Activated CD4-positive, alpha-beta T cell treated with anti-CD3 and anti-CD28 coated beads, Interleukin-2, amount 10 ng/mL, durations not matched to agents 24 days and 14 days (primary cell): ENCODE results near the gene GPX4. TPM values are rescaled to one million over a fixed set of nuclear protein-coding genes. Genes with fewer than 3 reads are reported as not detected.

ENCODE experiments used
- DNase-seq: peaks from one replicate; pipeline ENCODE4 v3.0.0; 2022
- H3K27ac Mint-ChIP-seq: one replicate; pipeline ENCODE4 v1.8.0; 2022; ENCODE audit warnings: mild to moderate bottlenecking, mixed read lengths
- H3K27me3 Mint-ChIP-seq: one replicate; pipeline ENCODE4 v1.8.0; 2022; ENCODE audit warnings: mixed read lengths
- H3K36me3 Mint-ChIP-seq: one replicate; pipeline ENCODE4 v1.8.0; 2022; ENCODE audit warnings: low read depth, mild to moderate bottlenecking, mixed read lengths
- H3K4me1 Mint-ChIP-seq: one replicate; pipeline ENCODE4 v1.8.0; 2021; ENCODE audit warnings: mixed read lengths
- H3K4me3 Mint-ChIP-seq: one replicate; pipeline ENCODE4 v1.8.0; 2022; ENCODE audit warnings: mild to moderate bottlenecking, moderate library complexity, mixed read lengths
- H3K9me3 Mint-ChIP-seq: one replicate; pipeline ENCODE4 v1.8.0; 2021; ENCODE audit warnings: mixed read lengths
- intact Hi-C: fragments of 100-400 bp; cut with micrococcal nuclease; formaldehyde crosslinking; loops from one replicate; pipeline ENCODE4 v1.15.1; 2023
- total RNA-seq: library from RNA; stranded (reverse); gene quantifications from 2 replicates; pipeline ENCODE4 v1.2.3, GENCODE V29; 2022

GPX4 gene
- total RNA-seq, 1 donor from 2014 or later, result 239 TPM

DNA sequence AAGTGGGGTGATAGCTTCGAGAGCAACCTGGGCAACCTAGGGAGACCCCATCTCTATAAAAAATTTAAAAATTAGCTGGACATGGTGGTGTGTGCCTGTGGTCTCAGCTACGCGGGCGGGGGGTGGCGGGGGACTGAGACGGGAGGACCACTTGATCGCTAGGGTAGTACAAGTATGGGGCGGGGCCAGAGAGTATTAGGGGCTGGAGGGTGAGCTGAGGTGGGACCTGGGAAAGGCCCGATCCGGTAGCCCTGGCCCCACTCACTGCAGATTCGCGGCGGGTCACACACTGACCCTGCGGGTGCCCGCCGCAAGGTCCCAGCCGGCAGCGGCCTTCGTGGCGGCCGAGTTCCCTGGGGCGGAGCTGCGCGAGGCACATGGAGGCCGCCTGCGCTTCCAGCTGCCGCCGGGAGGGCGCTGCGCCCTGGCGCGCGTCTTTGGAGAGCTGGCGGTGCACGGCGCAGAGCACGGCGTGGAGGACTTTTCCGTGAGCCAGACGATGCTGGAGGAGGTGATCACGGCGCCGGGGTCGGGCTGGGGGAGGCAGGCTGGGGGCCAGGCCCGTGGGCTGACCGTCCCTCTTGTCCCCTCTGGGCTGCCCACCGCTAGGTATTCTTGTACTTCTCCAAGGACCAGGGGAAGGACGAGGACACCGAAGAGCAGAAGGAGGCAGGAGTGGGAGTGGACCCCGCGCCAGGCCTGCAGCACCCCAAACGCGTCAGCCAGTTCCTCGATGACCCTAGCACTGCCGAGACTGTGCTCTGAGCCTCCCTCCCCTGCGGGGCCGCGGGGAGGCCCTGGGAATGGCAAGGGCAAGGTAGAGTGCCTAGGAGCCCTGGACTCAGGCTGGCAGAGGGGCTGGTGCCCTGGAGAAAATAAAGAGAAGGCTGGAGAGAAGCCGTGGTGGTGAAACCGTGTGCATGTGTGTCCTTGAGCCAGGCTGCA lies 38.9 kb upstream of the GPX4 start:
- H3K4me1 Mint-ChIP-seq, result peaks cover 29% of the 10 kb centered on the region
- H3K9me3 Mint-ChIP-seq, result no peaks in the 10 kb centered on the region
- H3K27ac Mint-ChIP-seq, result peak overlapping the region; percentile 44
- H3K27me3 Mint-ChIP-seq, result no peaks in the 10 kb centered on the region
- intact Hi-C loops, result loop anchor here (2.0 to 5.0 kb wide), 3 partner anchors 16 to 177 kb away; partner anchors contain the start of genes ATP5F1D and GPX4
- peaks cover 12% of the 10 kb centered on the region for H3K36me3 Mint-ChIP-seq
- DNase-seq, result peak; percentile 94
- peak overlapping the region; percentile 48 for H3K4me3 Mint-ChIP-seq

DNA sequence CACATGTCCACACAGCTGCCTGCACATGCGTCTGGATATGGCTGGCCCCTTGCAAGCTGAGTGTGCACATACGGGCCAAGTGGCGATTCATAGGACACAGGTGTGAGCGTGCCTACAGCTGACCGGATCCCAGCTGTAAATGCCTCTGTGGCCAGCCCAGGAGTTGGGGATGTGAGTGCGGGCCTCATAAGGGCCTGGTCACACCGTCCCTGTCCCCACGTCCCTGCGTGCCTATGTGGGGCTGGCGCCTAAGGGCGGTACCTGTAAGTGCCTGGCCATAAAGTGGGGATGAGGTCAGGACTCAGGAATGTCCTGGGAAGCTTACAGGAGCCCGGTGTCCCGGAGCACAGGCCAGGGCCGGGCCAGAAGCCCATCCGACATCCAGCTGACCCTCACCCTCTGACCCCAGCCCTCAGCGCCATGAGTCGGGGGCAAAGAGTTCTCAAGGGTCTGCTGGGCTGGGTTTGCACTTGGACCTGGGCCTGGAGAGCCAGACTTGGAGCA lies 38.1 kb upstream of the GPX4 start:
- peak overlapping the region; percentile 48 for H3K4me3 Mint-ChIP-seq
- no peaks in the 10 kb centered on the region for H3K27me3 Mint-ChIP-seq
- intact Hi-C loops, result loop anchor here (2.0 to 5.0 kb wide), 5 partner anchors 15 to 177 kb away; partner anchors contain the start of genes ABCA7, ATP5F1D, CNN2 and GPX4
- H3K36me3 Mint-ChIP-seq, result peaks cover 13% of the 10 kb centered on the region
- no peak for DNase-seq
- H3K4me1 Mint-ChIP-seq, result peaks cover 29% of the 10 kb centered on the region
- H3K27ac Mint-ChIP-seq, result peak overlapping the region; percentile 65
- H3K9me3 Mint-ChIP-seq, result no peaks in the 10 kb centered on the region

DNA sequence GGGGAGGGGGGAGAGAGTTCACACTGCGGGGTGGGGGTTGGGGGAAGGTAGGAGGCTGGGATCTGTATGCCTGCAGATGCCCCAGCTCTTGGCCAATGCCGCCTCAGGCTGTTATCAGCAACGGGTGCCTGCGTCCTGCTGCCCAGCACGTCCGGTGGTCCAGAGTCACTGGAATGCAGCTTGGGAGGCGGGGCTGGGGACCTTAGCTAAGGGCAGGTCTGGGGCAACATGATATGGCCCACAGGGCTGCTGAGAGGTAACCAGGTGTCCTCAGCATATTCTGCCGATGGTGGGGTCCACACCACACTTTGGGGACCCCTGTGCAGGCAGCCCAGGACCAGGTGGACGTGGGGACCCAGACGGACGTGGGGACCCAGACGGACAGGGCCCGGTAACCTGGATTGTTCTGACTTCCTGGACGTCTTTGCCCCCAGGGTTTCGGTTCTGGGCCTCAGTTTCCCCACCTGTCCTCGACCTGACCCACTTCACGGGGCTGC lies 37.5 kb upstream of the GPX4 start:
- H3K36me3 Mint-ChIP-seq, result peaks cover 13% of the 10 kb centered on the region
- H3K4me1 Mint-ChIP-seq, result peaks cover 29% of the 10 kb centered on the region
- H3K27me3 Mint-ChIP-seq, result no peaks in the 10 kb centered on the region
- H3K27ac Mint-ChIP-seq, result peak overlapping the region; percentile 86
- peak overlapping the region; percentile 98 for H3K4me3 Mint-ChIP-seq
- intact Hi-C loops, result loop anchor here (2.0 to 5.0 kb wide), 4 partner anchors 25 to 176 kb away; partner anchors contain the start of genes ABCA7, ATP5F1D, CNN2 and GPX4
- no peak for DNase-seq
- no peaks in the 10 kb centered on the region for H3K9me3 Mint-ChIP-seq

DNA sequence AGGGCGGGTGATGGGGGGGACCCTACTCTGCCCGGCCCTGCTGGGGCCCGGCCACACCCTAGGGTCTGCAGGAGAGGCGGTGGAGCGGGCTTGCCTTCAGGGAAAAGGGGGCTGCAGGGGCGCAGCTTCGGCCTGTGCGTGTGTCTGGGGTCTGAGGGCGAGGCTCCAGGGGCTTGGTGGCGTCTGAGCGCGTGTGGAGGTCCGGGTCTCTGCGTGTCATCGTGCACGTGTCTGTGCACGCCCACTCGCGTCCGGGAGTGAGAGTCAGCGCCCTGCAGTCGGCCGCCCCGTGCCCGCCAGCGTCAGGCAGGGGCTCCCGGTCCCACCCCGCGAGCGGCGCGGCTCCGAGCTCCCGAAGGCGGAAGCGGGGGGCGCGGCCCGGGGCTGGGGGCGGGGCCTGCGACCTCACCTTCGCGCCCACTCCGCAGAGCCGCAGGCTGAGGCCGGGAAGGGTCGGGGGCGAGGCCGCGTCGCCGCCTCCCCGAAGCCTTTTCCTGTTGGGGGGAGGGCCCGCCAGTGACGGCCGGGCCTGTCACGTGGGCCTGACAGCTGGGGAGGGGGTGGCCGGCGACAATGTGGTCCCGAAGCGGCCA lies 37.0 kb upstream of the GPX4 start, which contains the start of gene ARHGAP45:
ARHGAP45 (plus strand) TSS at position 420 of the 593 bp plus-strand sequence. CDS start 239 bp downstream, outside the sequence.
- H3K27ac Mint-ChIP-seq, result peak within 1 kb of the TSS; percentile 86
- intact Hi-C loops, result loop anchor here (1.0 to 5.0 kb wide), 5 partner anchors 10 to 175 kb away; partner anchors contain the start of genes ABCA7, ATP5F1D, CNN2 and GPX4
- peaks cover 32% of the 10 kb centered on the region for H3K4me1 Mint-ChIP-seq
- H3K9me3 Mint-ChIP-seq, result no peaks in the 10 kb centered on the region
- peaks cover 16% of the 10 kb centered on the region for H3K36me3 Mint-ChIP-seq
- no peaks in the 10 kb centered on the region for H3K27me3 Mint-ChIP-seq
- H3K4me3 Mint-ChIP-seq, result peak within 1 kb of the TSS; percentile 98
- DNase-seq, result peak; percentile 97

DNA sequence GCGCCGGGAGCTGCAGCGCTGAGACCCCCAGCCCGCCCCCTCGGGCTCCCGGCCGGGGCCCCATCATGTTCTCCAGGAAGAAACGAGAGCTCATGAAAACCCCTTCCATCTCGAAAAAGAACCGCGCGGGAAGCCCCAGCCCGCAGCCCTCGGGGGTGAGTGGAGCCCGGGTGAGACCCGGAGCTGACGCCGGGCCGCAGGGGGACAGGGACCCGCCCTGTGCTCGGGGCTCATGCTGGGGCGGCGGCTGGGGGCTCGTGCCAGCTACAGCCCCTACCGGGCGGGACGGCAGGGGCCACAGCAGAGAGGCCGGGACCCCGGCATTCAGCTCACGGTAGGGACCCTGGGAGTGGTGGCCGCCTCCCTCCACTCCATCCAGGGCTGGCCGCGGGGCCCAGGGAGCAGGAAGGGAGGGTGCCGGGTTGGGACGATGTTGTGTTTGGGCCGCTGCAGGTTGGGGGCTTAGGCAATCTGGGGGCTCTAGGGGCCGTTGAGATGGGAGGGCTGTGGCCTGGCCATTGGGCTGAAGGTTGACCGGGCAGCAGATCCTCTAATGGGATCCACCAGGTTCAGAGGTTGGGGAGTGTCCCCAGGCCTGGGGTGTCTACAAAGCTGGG lies 36.3 kb upstream of the GPX4 start:
- H3K4me3 Mint-ChIP-seq, result peak overlapping the region; percentile 98
- H3K4me1 Mint-ChIP-seq, result peaks cover 35% of the 10 kb centered on the region
- no peak for DNase-seq
- intact Hi-C loops, result loop anchor here (1.0 to 5.0 kb wide), 5 partner anchors 10 to 175 kb away; partner anchors contain the start of genes ABCA7, ATP5F1D, CNN2 and GPX4
- H3K9me3 Mint-ChIP-seq, result no peaks in the 10 kb centered on the region
- H3K27me3 Mint-ChIP-seq, result no peaks in the 10 kb centered on the region
- H3K36me3 Mint-ChIP-seq, result peaks cover 23% of the 10 kb centered on the region
- peak overlapping the region; percentile 84 for H3K27ac Mint-ChIP-seq

DNA sequence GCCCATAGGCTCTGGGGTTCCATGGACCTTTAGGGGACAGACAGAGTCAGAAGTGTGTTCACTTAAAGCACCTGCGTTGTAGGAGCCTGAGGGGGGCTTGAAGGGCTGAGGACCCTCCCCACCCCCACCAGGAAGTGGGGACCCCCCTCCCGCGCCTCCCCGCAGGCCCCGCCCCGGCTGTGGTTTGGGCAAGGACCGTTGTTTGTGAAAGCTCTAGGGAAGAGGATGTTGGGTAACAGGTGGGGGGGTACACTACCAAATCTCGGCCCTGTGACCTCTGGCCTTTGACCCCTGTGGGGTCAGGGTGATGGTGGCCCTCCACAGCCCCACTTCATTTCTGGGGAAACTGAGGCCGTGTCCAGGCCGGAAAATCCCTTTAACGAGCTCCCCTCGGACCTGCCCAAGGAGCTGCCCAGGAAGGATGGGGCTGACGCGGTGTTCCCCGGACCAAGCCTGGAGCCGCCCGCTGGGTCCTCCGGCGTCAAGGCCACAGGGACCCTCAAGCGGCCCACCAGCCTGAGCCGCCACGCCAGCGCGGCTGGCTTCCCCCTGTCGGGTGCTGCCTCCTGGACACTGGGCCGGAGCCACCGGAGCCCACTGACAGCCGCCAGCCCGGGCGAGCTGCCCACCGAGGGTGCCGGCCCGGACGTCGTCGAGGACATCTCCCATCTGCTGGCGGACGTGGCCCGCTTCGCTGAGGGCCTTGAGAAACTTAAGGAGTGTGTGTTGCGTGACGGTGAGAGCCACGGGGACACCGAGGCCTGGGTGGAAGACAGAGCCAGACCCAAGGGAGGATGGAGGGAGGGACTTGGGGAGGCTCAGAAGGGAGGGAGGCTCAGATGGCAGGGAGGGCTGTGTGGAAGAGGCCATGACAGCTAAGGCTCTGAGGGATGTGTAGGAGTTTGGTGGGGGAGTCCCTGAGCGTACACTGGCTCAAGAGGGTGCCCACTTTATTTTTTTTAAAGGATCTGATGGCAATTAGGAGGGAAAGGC lies 35.5 kb upstream of the GPX4 start:
- Mint-ChIP-seq H3K27ac (peak overlapping the region; percentile 95), H3K4me1 (peaks cover 40% of the 10 kb centered on the region), H3K9me3 (no peaks in the 10 kb centered on the region), H3K27me3 (no peaks in the 10 kb centered on the region), H3K4me3 (peak overlapping the region; percentile 98), H3K36me3 (peaks cover 31% of the 10 kb centered on the region)
- intact Hi-C loops, result loop anchor here (5.0 kb wide), 2 partner anchors 34 to 174 kb away; partner anchors contain the start of genes ATP5F1D and GPX4
- peak; percentile 93 for DNase-seq

DNA sequence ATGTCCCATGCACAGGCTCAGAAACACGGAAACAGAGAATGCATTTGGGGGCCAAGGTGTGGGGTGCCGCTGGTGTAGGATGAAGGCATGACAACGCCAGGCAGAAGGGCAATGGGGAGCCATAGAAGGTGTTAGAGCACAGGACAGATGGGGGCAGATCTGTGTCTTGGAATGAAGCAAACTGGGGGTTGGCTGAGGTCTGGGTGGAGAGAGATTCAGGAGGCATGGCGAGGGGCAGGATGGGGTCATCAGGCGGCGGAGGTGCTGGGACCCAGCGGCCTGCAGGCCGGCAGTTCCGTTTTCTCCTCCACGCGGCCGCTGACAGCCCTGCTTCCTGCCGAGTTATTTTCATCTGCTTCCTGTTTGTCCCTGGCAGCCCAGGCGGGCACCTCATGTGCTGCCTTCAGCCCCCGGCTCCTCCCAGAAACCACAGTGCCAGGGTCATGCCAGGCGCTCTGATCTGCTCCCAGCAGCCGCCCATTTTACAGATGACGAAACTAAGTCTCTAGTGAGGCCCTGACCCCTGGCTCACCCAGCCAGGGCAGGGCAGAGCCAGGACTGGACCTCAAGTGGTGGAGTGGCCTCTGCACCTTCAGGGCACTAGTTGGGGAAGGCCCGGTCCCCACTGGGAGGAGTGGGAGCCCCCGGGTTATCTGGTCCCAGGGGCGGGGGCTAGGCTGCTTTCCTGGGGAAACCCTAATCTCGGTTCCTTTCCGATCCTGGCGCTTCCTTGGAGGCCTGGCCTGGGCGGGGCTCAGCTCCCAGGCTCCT lies 34.6 kb upstream of the GPX4 start:
- Mint-ChIP-seq H3K4me1 (peaks cover 41% of the 10 kb centered on the region), H3K36me3 (peaks cover 40% of the 10 kb centered on the region), H3K27me3 (no peaks in the 10 kb centered on the region), H3K27ac (peak overlapping the region; percentile 95), H3K4me3 (peak overlapping the region; percentile 98), H3K9me3 (no peaks in the 10 kb centered on the region)
- intact Hi-C loops, result loop anchor here (5.0 kb wide), 2 partner anchors 33 to 173 kb away; partner anchors contain the start of genes ATP5F1D and GPX4
- DNase-seq, result peak; percentile 89

DNA sequence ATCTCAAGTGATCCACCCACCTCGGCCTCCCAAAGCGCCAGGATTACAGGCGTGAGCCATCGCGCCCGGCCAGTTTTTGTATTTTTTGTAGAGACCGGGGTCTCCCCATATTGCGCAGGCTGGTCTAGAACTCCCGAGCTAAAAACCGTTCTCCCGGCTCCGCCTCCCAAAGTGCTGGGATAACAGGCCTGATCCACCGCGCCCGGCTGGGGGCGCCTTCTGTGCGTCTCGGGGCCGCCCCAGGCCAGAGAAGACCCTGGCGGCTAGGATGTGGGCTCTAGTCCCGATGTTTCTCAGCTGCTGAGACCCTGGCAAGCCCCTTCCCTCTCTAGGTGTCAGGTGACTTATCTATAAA lies 33.2 kb upstream of the GPX4 start:
- peaks cover 35% of the 10 kb centered on the region for H3K4me1 Mint-ChIP-seq
- intact Hi-C loops, result no loop called here
- H3K36me3 Mint-ChIP-seq, result peaks cover 44% of the 10 kb centered on the region
- H3K27me3 Mint-ChIP-seq, result peaks cover 1% of the 10 kb centered on the region
- no peaks in the 10 kb centered on the region for H3K9me3 Mint-ChIP-seq
- DNase-seq, result no peak
- no peak overlapping the region for H3K27ac Mint-ChIP-seq
- H3K4me3 Mint-ChIP-seq, result peak overlapping the region; percentile 98

DNA sequence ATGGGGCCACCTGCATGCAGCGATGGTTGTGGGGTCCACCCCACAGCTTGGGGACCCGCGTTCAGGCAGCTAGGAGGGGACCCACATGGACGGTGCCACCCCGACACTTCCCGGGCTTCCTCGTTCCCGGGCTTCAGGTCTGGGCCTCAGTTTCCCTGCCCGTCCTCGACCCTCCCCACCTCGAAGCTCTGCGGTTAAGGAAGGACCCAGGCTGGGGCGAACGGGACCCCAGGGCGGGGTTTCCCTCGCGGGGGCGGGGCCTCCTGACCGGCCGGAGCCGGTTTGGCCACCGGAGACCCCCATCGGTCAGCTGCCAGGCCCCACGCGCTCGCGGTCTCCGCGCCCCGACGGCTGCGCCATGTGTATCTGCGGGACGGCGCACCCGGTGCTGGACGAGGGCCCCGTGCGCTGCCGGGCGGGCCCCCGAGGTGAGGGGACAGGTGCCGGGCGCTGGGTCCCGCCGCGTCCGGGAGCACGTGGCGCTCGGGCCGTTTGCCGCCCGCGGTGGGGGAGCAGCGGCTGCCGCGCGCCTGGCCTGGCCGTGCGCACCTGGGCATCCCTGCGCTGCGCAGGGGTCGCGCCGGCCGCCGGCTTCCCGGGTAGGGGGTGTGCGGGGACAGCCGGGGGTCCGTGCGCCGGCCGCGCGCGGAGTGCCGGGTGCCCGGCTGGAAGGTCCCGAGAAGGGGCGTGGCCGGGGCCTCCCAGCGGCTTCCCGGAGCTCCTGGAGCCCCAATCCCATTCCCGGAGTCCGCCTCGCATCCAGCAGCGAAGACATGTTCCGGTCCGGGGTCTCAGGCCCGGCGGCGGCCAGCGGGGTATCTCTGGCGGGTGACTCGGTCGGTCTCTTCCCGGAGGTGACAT lies 32.6 kb upstream of the GPX4 start:
- Mint-ChIP-seq H3K27ac (peak overlapping the region; percentile 86), H3K36me3 (peaks cover 50% of the 10 kb centered on the region), H3K9me3 (no peaks in the 10 kb centered on the region), H3K4me1 (peaks cover 37% of the 10 kb centered on the region), H3K27me3 (peaks cover 2% of the 10 kb centered on the region), H3K4me3 (peak overlapping the region; percentile 79)
- intact Hi-C loops, result no loop called here
- no peak for DNase-seq

DNA sequence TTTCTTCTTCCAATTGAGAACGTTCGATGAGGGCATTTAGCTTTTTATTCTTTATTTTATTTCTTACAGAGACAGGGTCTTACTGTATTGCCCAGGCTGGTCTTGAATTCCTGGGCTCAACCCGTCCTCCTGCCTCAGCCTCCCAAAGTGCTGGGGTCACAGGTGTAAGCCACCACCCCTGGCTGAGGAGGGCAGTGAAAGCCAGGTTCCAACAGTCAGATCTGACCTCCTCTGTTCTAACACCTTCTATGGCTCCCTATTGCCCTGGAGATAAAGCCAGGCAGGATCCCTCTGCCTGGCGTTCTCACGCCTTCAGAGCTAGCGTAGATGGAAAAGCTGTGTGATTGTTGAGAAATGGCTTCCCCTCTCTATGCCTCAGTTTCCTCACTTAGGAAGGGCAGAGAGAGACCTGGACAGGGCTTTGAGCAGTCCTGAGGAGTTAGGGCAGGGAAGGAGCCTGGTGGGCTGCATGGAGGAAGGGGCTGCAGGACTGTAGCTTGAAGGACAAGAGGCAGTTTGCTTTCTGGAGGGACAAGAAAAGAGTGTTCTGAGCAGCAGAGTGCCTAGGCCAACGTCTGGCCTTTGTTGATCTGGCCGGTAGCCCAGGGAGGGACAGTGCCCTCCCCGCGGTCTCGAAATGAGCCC lies 31.3 kb upstream of the GPX4 start:
- intact Hi-C loops, result no loop called here
- Mint-ChIP-seq H3K36me3 (peaks cover 58% of the 10 kb centered on the region), H3K27ac (peak overlapping the region; percentile 86), H3K9me3 (no peaks in the 10 kb centered on the region), H3K4me1 (peaks cover 43% of the 10 kb centered on the region), H3K4me3 (peak overlapping the region; percentile 79), H3K27me3 (peaks cover 2% of the 10 kb centered on the region)
- DNase-seq, result no peak
